ENCODE data around the gene NOP9.

- TF ChIP-seq POLR2AphosphoS5 (IDR thresholded peaks at IDR 0.05) (no peak), CTCF (IDR thresholded peaks at IDR 0.05) (no peak)
Measured at GRCh38 chr14:24270537-24271133, 29.0 kb upstream of the NOP9 start.

Measured in esophagus muscularis mucosa (tissue), 3 donors.